ENCODE measurements around the gene ADCY3. TPM values are rescaled to one million over a fixed set of nuclear protein-coding genes. Genes with fewer than 3 reads are reported as not detected.

Gene ADCY3
- total RNA-seq, 1 experiment from 2014 or later: 71.1 TPM

- H3K36me3 ChIP-seq (ENCODE audit: control insufficient read depth in 1 of 2, insufficient read depth in 2 of 2, low read length in 2 of 2): peaks cover 0 to 31% of the 10 kb centered on the region in 2 experiments; a peak in 2 of 4 replicates
- H3K9ac ChIP-seq (ENCODE audit: low read length): no peak overlapping the region
- H3K27me3 ChIP-seq (ENCODE audit: insufficient read depth, low read length): no peaks in the 10 kb centered on the region
- intact Hi-C loops (cut with micrococcal nuclease): no loop called here
- no peak overlapping the region for H3K4me3 ChIP-seq (replicated peaks in 1 of 2; ENCODE audit: low read depth in 1 of 2, low read length in 2 of 2)
- BruUV-seq (replicated peaks): no TSS peak
- H3K27ac ChIP-seq (ENCODE audit: low read depth, low read length): no peak overlapping the region
- no peaks in the 10 kb centered on the region for H3K4me1 ChIP-seq (ENCODE audit: control insufficient read depth in 1 of 2, insufficient read depth in 2 of 2, low read length in 2 of 2)
- ATAC-seq (no peak), DNase-seq (ENCODE audit: low read depth, low spot score) (no peak)
- ChIA-PET POLR2A (no interaction called here), CTCF (no interaction called here), RAD21 (ENCODE audit: low non-redundant PET in 1 of 2, low total read pairs in 2 of 2, uncharacterized antibody in 2 of 2, unreplicated experiment in 2 of 2) (no interaction called here)
- peaks cover 13 to 15% of the 10 kb centered on the region in 2 experiments; a peak in 2 of 4 replicates for H3K9me3 ChIP-seq (ENCODE audit: control insufficient read depth in 1 of 2, insufficient read depth in 1 of 2, low read depth in 1 of 2, low read length in 2 of 2)
- no peaks in the 10 kb centered on the region for H3K9me2 ChIP-seq (ENCODE audit: insufficient read depth)
- peaks cover 35% of the 10 kb centered on the region for H3K79me2 ChIP-seq (ENCODE audit: insufficient read depth, low read length)
- TF ChIP-seq FOSL1 (IDR thresholded peaks at IDR 0.05; ENCODE audit: low read depth) (no peak), CEBPB (IDR thresholded peaks at IDR 0.05; ENCODE audit: low read depth) (no peak), POLR2A (IDR thresholded peaks at IDR 0.05; ENCODE audit: borderline replicate concordance, extremely low read depth, insufficient read depth, insufficient read length) (no peak), SRF (IDR thresholded peaks at IDR 0.05; ENCODE audit: low read depth) (no peak), ELF1 (IDR thresholded peaks at IDR 0.05; ENCODE audit: borderline replicate concordance, low read depth) (no peak), CBX3 (IDR thresholded peaks at IDR 0.05; ENCODE audit: low read depth) (no peak), MAX (IDR thresholded peaks at IDR 0.05) (no peak), POLR2AphosphoS5 (IDR thresholded peaks at IDR 0.05; ENCODE audit: low read depth, low read length) (no peak), YY1 (IDR thresholded peaks at IDR 0.05; ENCODE audit: extremely low read depth, insufficient replicate concordance, low read depth, low read length) (no peak), ATF3 (IDR thresholded peaks at IDR 0.05) (no peak), RAD21 (IDR thresholded peaks at IDR 0.05; ENCODE audit: low read depth) (no peak)
- no peak overlapping the region for H2AFZ ChIP-seq (ENCODE audit: low read depth, low read length, poor library complexity, severe bottlenecking)
- H4K20me1 ChIP-seq (ENCODE audit: insufficient read depth): no peaks in the 10 kb centered on the region
- H3K4me2 ChIP-seq (ENCODE audit: low read length): no peak overlapping the region
These were observed 21.6 kb downstream of the ADCY3 start for GRCh38 chr2:24898122-24899109.

All from HCT116 (cell line).